A673 (cell line): ENCODE results near the gene TCP11. TPM values are rescaled to one million over a fixed set of nuclear protein-coding genes. Genes with fewer than 3 reads are reported as not detected.

Experiments
- BruUV-seq: library from RNA; stranded (reverse); fragments of 400-500 nt; replicated peaks from 2 replicates; lab custom pipeline; 2021; lab: Mats Ljungman, UMichigan
- CTCF ChIA-PET: fragments of 300-600 bp; sonication (Branson Sonifier 250); formaldehyde crosslinking; loops from one replicate; lab custom pipeline; 2022; ENCODE audit warnings: antibody characterized with exemption; lab: Charles Lee
- POLR2A ChIA-PET: fragments of 300-600 bp; sonication (Branson Sonifier 250); formaldehyde crosslinking; loops from one replicate; lab custom pipeline; 2022; ENCODE audit warnings: antibody characterized with exemption; ENCODE audit not compliant: low non-redundant PET; lab: Charles Lee
- DNase-seq: peaks from one replicate; pipeline ENCODE4 v3.0.0-alpha.2; 2015; ENCODE audit warnings: low spot score
- H3K27ac ChIP-seq: fragments of 200-600 bp; sonication (generic); 2 replicates; pipeline ENCODE4 v1.5.1; 2016; ENCODE audit warnings: mixed run types, low read depth, mild to moderate bottlenecking, mixed read lengths, antibody characterized with exemption, low read length; ENCODE audit not compliant: poor library complexity, severe bottlenecking
- H3K27me3 ChIP-seq: fragments of 200-600 bp; sonication (generic); replicated peaks from 2 replicates; pipeline ENCODE4 v1.6.1; 2017; ENCODE audit warnings: mixed run types, low read depth, mild to moderate bottlenecking, mixed read lengths, antibody characterized with exemption, low read length; ENCODE audit not compliant: insufficient read depth, poor library complexity
- H3K36me3 ChIP-seq: fragments of 200-600 bp; sonication (generic); 2 replicates; pipeline ENCODE4 v1.6.1; 2016; ENCODE audit warnings: mixed run types, mild to moderate bottlenecking, mixed read lengths, antibody characterized with exemption, low read length; ENCODE audit not compliant: insufficient read depth, poor library complexity, severe bottlenecking
- H3K4me1 ChIP-seq: fragments of 200-600 bp; sonication (generic); 2 replicates; pipeline ENCODE4 v1.6.1; 2017; ENCODE audit warnings: mixed run types, mild to moderate bottlenecking, mixed read lengths, antibody characterized with exemption, low read length; ENCODE audit not compliant: insufficient read depth, poor library complexity, severe bottlenecking
- H3K4me3 ChIP-seq: fragments of 200-600 bp; sonication (generic); 2 replicates; pipeline ENCODE4 v1.5.1; 2016; ENCODE audit warnings: low read depth, mixed run types, mild to moderate bottlenecking, mixed read lengths, low read length; ENCODE audit not compliant: poor library complexity, severe bottlenecking
- H3K9me3 ChIP-seq: fragments of 200-600 bp; sonication (generic); 2 replicates; pipeline ENCODE4 v1.6.1; 2016; ENCODE audit warnings: mixed run types, low read depth, mild to moderate bottlenecking, mixed read lengths, antibody characterized with exemption, low read length; ENCODE audit not compliant: poor library complexity, severe bottlenecking
- CTCF ChIP-seq: fragments of 300-800, 200-600 bp; sonication (generic); conservative IDR thresholded peaks from 2 replicates; pipeline ENCODE4 v1.5.1; 2017; ENCODE audit warnings: low read depth, mild to moderate bottlenecking, antibody characterized with exemption, low read length, moderate library complexity, mixed read lengths
- EZH2 ChIP-seq: fragments of 200-600 bp; sonication (generic); IDR thresholded peaks from 2 replicates; pipeline ENCODE4 v1.6.1; 2017; ENCODE audit warnings: borderline replicate concordance, low read depth, mild to moderate bottlenecking, mixed read lengths, antibody characterized with exemption, low read length; ENCODE audit not compliant: poor library complexity, severe bottlenecking
- intact Hi-C: fragments of 100-400 bp; cut with micrococcal nuclease; formaldehyde crosslinking; loops from one replicate; pipeline ENCODE4 v1.10.0; 2022; ENCODE audit not compliant: unreplicated experiment
- total RNA-seq: library from RNA; stranded (reverse); gene quantifications from 2 replicates; pipeline ENCODE4 v1.2.3, GENCODE V29; 2021

Gene TCP11
- total RNA-seq, 1 experiment from 2014 or later: not detected

GRCh38 chr6:35149891-35150566, 8.9 kb upstream of the TCP11 start:
- Histone ChIP-seq H3K4me3 (no peak overlapping the region), H3K36me3 (no peaks in the 10 kb centered on the region), H3K4me1 (no peaks in the 10 kb centered on the region), H3K27me3 (no peaks in the 10 kb centered on the region), H3K27ac (no peak overlapping the region), H3K9me3 (no peaks in the 10 kb centered on the region)
- BruUV-seq: no TSS peak
- DNase-seq: no peak
- POLR2A ChIA-PET: no interaction called here
- CTCF ChIA-PET: no interaction called here
- intact Hi-C loops: loop anchor here (5.0 kb wide), 2 partner anchors 57 to 92 kb away; no protein-coding TSS in a partner anchor
- no peak for TF ChIP-seq CTCF
- TF ChIP-seq EZH2: no peak

- H3K27ac ChIP-seq: no peak overlapping the region
- H3K36me3 ChIP-seq: no peaks in the 10 kb centered on the region
- no peaks in the 10 kb centered on the region for H3K27me3 ChIP-seq
- CTCF ChIA-PET: interaction anchor here (1.2 kb wide), 1 partner anchor 58 kb away, joined by 6 read pairs; no protein-coding TSS in a partner anchor
- POLR2A ChIA-PET: no interaction called here
- TF ChIP-seq CTCF: no peak
- no peak for TF ChIP-seq EZH2
- no peak overlapping the region for H3K4me3 ChIP-seq
- intact Hi-C loops: loop anchor here (5.0 kb wide), 2 partner anchors 59 to 94 kb away; no protein-coding TSS in a partner anchor
- peak; percentile 35 for DNase-seq
- no TSS peak for BruUV-seq
- H3K4me1 ChIP-seq: no peaks in the 10 kb centered on the region
- no peaks in the 10 kb centered on the region for H3K9me3 ChIP-seq
These were observed 7.1 kb upstream of the TCP11 start for GRCh38 chr6:35148167-35148741.

- intact Hi-C loops: loop anchor here (5.0 kb wide), 2 partner anchors 60 to 95 kb away; no protein-coding TSS in a partner anchor
- Histone ChIP-seq H3K4me1 (peaks cover 5% of the 10 kb centered on the region), H3K36me3 (no peaks in the 10 kb centered on the region), H3K27me3 (no peaks in the 10 kb centered on the region), H3K27ac (no peak overlapping the region), H3K4me3 (no peak overlapping the region), H3K9me3 (no peaks in the 10 kb centered on the region)
- DNase-seq: no peak
- TF ChIP-seq EZH2 (no peak), CTCF (no peak)
- ChIA-PET CTCF (interaction anchor here (0.6 to 1.2 kb wide), 2 partner anchors 57 to 58 kb away, joined by 3 to 5 read pairs; no protein-coding TSS in a partner anchor), POLR2A (no interaction called here)
- BruUV-seq: no TSS peak
These were observed 6.3 kb upstream of the TCP11 start for GRCh38 chr6:35147486-35147885.
